ENCODE data around the gene TAS2R42.

Gene TAS2R42

DNA sequence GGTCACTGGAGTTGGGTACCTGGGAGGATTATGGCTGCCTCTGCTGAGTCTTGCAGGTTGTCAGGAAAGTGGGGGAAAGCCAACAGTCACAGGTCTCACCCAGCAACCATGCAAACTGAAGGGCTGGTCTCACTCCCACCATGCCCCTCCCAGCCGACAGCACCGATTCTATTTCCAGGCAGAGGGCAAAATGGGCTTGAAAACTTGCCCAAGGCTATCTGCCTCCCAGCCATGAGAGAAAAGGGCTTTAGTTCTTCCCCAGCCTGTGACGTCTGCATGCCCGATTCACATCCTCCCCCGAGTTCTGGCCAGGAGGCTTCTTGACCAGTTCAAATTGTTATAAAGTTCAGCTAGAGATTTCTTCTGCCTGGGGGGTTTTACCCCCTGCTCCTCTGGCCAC lies 42.4 kb downstream of the TAS2R42 start:
- no peak for DNase-seq (ENCODE audit: low read depth in 2 of 2)

DNA sequence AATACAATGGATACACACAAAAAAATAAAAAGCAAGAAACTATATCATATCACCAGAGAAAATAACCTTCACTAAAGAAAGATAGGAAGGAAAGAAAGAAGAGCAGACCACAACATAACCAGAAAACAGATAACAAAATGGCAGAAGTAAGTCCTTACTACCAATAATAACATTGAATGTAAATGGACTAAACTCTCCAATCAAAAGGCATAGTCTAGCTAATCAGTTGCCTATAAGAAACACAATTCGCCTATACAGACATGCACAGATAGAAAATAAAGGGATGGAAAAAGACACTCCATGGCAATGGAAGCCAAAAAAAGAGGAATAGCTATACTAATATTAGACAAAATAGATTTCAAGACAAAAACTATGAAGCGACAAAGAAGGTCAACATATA lies 43.4 kb downstream of the TAS2R42 start:
- DNase-seq (ENCODE audit: low read depth in 2 of 2), result no peak

DNA sequence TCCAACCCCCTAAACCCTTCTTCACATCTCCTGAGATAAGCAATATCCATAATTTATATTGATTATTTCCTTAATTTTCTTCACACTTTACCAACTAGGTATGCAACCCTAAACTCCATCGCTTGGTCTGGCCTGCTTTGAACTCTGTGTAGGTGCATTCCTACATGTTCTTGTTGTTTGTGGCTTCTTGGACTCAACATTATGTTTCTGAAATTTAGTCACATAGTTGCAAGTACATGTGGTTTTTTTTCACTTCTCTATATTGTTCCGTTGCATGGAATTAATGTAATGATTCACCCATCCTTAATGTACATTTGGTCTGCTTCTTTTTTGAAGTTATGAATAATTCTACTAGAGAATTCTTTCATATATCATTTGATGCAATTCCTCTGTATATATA lies 50.7 kb downstream of the TAS2R42 start:
- no peak for DNase-seq (ENCODE audit: low read depth in 2 of 2)

Data from stimulated activated CD8-positive, alpha-beta memory T cell treated with anti-CD3 and anti-CD28 coated beads, Interleukin-7, amount 100 ng/mL, for 1 hour (primary cell).